RPMI7951 (cell line): ENCODE results near the gene RUVBL1. TPM values are rescaled to one million over a fixed set of nuclear protein-coding genes. Genes with fewer than 3 reads are reported as not detected.

Source experiments
- total RNA-seq: library from RNA; depleted of rRNA; stranded (reverse); fragments of >200 nt; shearing (Covaris generic); gene quantifications from 2 replicates; pipeline ENCODE4 v1.2.3, GENCODE V29; 2014; rRNA removed

Gene RUVBL1
- total RNA-seq, 1 experiment from 2014 or later: 115 TPM

Other genes with a start within 250 kb of the RUVBL1 start
- not detected in 2 replicates for gene KBTBD12, start 208.6 kb downstream of the RUVBL1 start, total RNA-seq
- gene SEC61A1, start 71.4 kb downstream of the RUVBL1 start, total RNA-seq: 211 and 234 TPM in 2 replicates
- gene EEFSEC, start 29.7 kb upstream of the RUVBL1 start, total RNA-seq: 11.1 and 12.6 TPM in 2 replicates